HEK293T (cell line): ENCODE results near the gene EFCAB6.

ENCODE experiments used
- ARNT ChIP-seq: fragments of 450-650 bp; IDR thresholded peaks from 2 replicates; pipeline ENCODE4 v1.6.1; 2017; ENCODE audit warnings: mild to moderate bottlenecking
- SUZ12 ChIP-seq: fragments of 450-650 bp; IDR thresholded peaks from 2 replicates; pipeline ENCODE4 v1.6.1; 2016; ENCODE audit warnings: mild to moderate bottlenecking

DNA sequence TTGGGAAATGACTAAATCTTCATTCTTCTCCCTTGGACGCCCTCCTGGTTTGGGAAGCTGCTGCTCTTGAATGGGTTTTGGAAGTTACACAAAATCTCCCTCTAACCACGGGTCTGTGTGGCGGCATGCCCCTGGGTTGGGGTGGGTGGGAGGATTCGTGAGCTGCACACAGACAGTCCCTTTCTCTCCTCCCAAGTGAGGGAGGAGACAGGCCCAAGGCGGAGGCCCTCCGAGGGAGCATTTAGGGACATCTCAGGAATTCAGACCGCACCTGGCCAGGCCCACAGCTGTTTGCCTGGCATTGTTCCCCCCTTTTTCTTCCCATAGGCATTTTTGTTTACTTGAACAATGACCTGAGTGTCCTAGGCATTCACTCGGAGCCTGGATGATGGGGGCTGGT is 306.2 kb downstream of the EFCAB6 start:
- TF ChIP-seq ARNT (no peak), SUZ12 (no peak)
